ENCODE results near the gene GRID1.

DNA sequence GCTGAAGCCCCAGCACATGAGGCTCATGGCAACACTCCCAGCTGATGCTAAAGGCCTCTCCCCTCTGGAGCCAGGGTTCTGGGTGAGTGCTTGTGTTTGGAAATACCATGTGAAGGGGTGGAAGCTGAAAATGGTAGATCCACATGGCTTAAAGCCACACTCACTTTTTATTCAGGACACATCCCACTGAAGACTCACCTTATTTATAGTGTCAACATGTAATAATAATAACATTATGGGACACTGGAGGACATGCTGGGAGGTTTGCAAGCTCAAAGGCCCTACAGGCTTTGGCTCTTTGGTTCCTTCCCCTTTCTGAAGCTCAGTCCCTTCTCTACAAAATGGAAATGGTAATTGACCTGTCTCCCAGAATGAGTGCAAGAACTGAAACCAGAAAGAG is 318.0 kb downstream of the GRID1 start:
- TF ChIP-seq, protein P1, sequence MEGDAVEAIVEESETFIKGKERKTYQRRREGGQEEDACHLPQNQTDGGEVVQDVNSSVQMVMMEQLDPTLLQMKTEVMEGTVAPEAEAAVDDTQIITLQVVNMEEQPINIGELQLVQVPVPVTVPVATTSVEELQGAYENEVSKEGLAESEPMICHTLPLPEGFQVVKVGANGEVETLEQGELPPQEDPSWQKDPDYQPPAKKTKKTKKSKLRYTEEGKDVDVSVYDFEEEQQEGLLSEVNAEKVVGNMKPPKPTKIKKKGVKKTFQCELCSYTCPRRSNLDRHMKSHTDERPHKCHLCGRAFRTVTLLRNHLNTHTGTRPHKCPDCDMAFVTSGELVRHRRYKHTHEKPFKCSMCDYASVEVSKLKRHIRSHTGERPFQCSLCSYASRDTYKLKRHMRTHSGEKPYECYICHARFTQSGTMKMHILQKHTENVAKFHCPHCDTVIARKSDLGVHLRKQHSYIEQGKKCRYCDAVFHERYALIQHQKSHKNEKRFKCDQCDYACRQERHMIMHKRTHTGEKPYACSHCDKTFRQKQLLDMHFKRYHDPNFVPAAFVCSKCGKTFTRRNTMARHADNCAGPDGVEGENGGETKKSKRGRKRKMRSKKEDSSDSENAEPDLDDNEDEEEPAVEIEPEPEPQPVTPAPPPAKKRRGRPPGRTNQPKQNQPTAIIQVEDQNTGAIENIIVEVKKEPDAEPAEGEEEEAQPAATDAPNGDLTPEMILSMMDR (IDR thresholded peaks at IDR 0.05): no peak
- no peak for TF ChIP-seq POLR2A (IDR thresholded peaks at IDR 0.05)
